SK-N-SH (cell line): ENCODE data around the gene TGM2. TPM values are rescaled to one million over a fixed set of nuclear protein-coding genes. Genes with fewer than 3 reads are reported as not detected.

Experiments used
- CTCF ChIA-PET: fragments of 300-600, 350-600 bp; formaldehyde crosslinking; extraction: SDS; loops from one replicate; lab custom pipeline; 2021; lab: Yijun Ruan, JAX
- POLR2A ChIA-PET: fragments of 350-600 bp; sonication (Branson Sonifier 250); formaldehyde crosslinking; extraction: SDS; loops from one replicate; lab custom pipeline; 2020; ENCODE audit warnings: antibody characterized with exemption, inconsistent platforms; lab: Yijun Ruan, JAX
- DNase-seq: peaks from one replicate; pipeline ENCODE4 v3.0.0; 2012
- H2AFZ ChIP-seq: fragments of 200-600 bp; sonication (generic); 2 replicates; pipeline ENCODE4 v1.8.1; 2016; ENCODE audit warnings: antibody characterized with exemption, mild to moderate bottlenecking, low read depth
- H3F3A ChIP-seq: fragments of 200-600 bp; sonication (generic); replicated peaks from 2 replicates; pipeline ENCODE3; 2016; ENCODE audit warnings: antibody characterized with exemption, mild to moderate bottlenecking; ENCODE audit not compliant: insufficient read depth
- H3K27ac ChIP-seq, 2 experiments: fragments of 200-500 bp in 1 of 2; fragments of 200-600 bp in 1 of 2; sonication (Bioruptor generic) in 1 of 2; sonication (generic), shearing (Covaris generic) in 1 of 2; 2 replicates each; pipeline versions ENCODE4 v1.5.1 to v1.6.1; 2014 to 2016; ENCODE audit warnings: low read depth in 2 of 2, inconsistent platforms in 1 of 2, low read length in 1 of 2, mild to moderate bottlenecking in 1 of 2, mixed read lengths in 1 of 2
- H3K27me3 ChIP-seq: fragments of 200-600 bp; sonication (generic), shearing (Covaris generic); 2 replicates; pipeline ENCODE4 v1.6.1; 2016; ENCODE audit warnings: mixed run types; ENCODE audit not compliant: insufficient read depth
- H3K36me3 ChIP-seq, 2 experiments: fragments of 200-500 bp in 1 of 2; fragments of 200-600 bp in 1 of 2; sonication (Bioruptor generic) in 1 of 2; sonication (generic) in 1 of 2; replicated peaks in 1 of 2; 2 replicates each; pipeline versions ENCODE3 to v1.5.1; 2014 to 2016; ENCODE audit warnings: low read length in 1 of 2, mild to moderate bottlenecking in 1 of 2; ENCODE audit not compliant: insufficient read depth in 2 of 2, control insufficient read depth in 1 of 2
- H3K4me1 ChIP-seq, 2 experiments: fragments of 200-500 bp in 1 of 2; fragments of 200-600 bp in 1 of 2; sonication (Bioruptor generic) in 1 of 2; sonication (generic), shearing (Covaris generic) in 1 of 2; 2 replicates each; pipeline versions ENCODE4 v1.5.1 to v1.6.1; 2014 to 2016; ENCODE audit warnings: low read depth in 1 of 2, low read length in 1 of 2, mixed run types in 1 of 2; ENCODE audit not compliant: insufficient read depth in 2 of 2, control insufficient read depth in 1 of 2
- H3K4me2 ChIP-seq: fragments of 200-600 bp; sonication (generic), shearing (Covaris generic); 2 replicates; pipeline ENCODE4 v1.6.1; 2017; ENCODE audit warnings: mixed run types
- H3K4me3 ChIP-seq, 2 experiments: fragments of 200-500 bp in 1 of 2; fragments of 200-600 bp in 1 of 2; sonication (Bioruptor generic) in 1 of 2; sonication (generic), shearing (Covaris generic) in 1 of 2; 2 replicates each; pipeline versions ENCODE4 v1.5.1 to v1.8.1; 2014 to 2016; ENCODE audit warnings: low read depth in 2 of 2, inconsistent platforms in 1 of 2, low read length in 1 of 2, mild to moderate bottlenecking in 1 of 2, mixed read lengths in 1 of 2, moderate library complexity in 1 of 2
- H3K79me2 ChIP-seq: fragments of 200-600 bp; sonication (generic); 2 replicates; pipeline ENCODE4 v1.8.1; 2017; ENCODE audit warnings: mild to moderate bottlenecking; ENCODE audit not compliant: insufficient read depth
- H3K9ac ChIP-seq: fragments of 200-600 bp; sonication (generic); 2 replicates; pipeline ENCODE4 v1.6.1; 2017; ENCODE audit warnings: mixed run types
- H3K9me2 ChIP-seq: fragments of 200-600 bp; sonication (generic); 2 replicates; pipeline ENCODE4 v1.6.1; 2017; ENCODE audit warnings: mixed run types
- H3K9me3 ChIP-seq: fragments of 200-600 bp; sonication (generic); 2 replicates; pipeline ENCODE4 v1.6.1; 2017; ENCODE audit warnings: mixed run types, mild to moderate bottlenecking, moderate library complexity
- H4K20me1 ChIP-seq: fragments of 200-600 bp; sonication (generic); 2 replicates; pipeline ENCODE4 v1.6.1; 2017; ENCODE audit warnings: mild to moderate bottlenecking, mixed run types; ENCODE audit not compliant: insufficient read depth
- CTCF ChIP-seq: fragments of 200-600 bp; sonication (generic); IDR thresholded peaks from 2 replicates; pipeline ENCODE4 v1.6.1; 2017; ENCODE audit warnings: antibody characterized with exemption, mild to moderate bottlenecking, moderate library complexity
- FOXJ3 ChIP-seq: sonication (generic); formaldehyde crosslinking; IDR thresholded peaks from 2 replicates; pipeline ENCODE4 v1.5.1; 2020; ENCODE audit warnings: mild to moderate bottlenecking, missing genetic modification reagents
- GABPA ChIP-seq: IDR thresholded peaks from 2 replicates; pipeline ENCODE4 v1.4.0; 2012; ENCODE audit warnings: low read depth, mild to moderate bottlenecking
- GATA2 ChIP-seq: sonication (generic); formaldehyde crosslinking; IDR thresholded peaks from 2 replicates; pipeline ENCODE4 v1.5.0; 2020; ENCODE audit warnings: mild to moderate bottlenecking, missing genetic modification reagents
- MXI1 ChIP-seq: IDR thresholded peaks from 2 replicates; pipeline ENCODE4 v1.6.1; 2012; ENCODE audit warnings: mild to moderate bottlenecking, low read depth, low read length, improper control_type of control experiment
- NFIC ChIP-seq: IDR thresholded peaks from 2 replicates; pipeline ENCODE4 v1.4.0; 2012; ENCODE audit warnings: borderline replicate concordance
- NRF1 ChIP-seq: IDR thresholded peaks from 2 replicates; pipeline ENCODE4 v1.6.1; 2012; ENCODE audit warnings: low read depth, mild to moderate bottlenecking, low read length
- PBX3 ChIP-seq: IDR thresholded peaks from 2 replicates; pipeline ENCODE4; 2012
- RAD21 ChIP-seq: IDR thresholded peaks from 2 replicates; pipeline ENCODE4 v1.6.1; 2012; ENCODE audit warnings: mild to moderate bottlenecking, low read length
- RCOR1 ChIP-seq: fragments of 150-350 bp; IDR thresholded peaks from 2 replicates; pipeline ENCODE4 v1.6.1; 2017; ENCODE audit warnings: antibody characterized with exemption, low read length
- TAF1 ChIP-seq: IDR thresholded peaks from 2 replicates; pipeline ENCODE4 v1.6.1; 2012; ENCODE audit warnings: low read depth, mild to moderate bottlenecking, low read length, moderate library complexity, borderline replicate concordance
- TCF12 ChIP-seq: IDR thresholded peaks from 2 replicates; pipeline ENCODE4 v1.4.0; 2012
- TEAD4 ChIP-seq: IDR thresholded peaks from 2 replicates; pipeline ENCODE4 v1.4.0; 2012; ENCODE audit warnings: mild to moderate bottlenecking, borderline replicate concordance; ENCODE audit not compliant: insufficient read depth
- ZBTB33 ChIP-seq: IDR thresholded peaks from 2 replicates; pipeline ENCODE4 v1.4.0; 2012; ENCODE audit warnings: low read depth, borderline replicate concordance
- WGBS: methylation state at CpG from one replicate; pipeline ENCODE4 v1.1.6; 2017; ENCODE audit warnings: low lambda C conversion rate; 5-methylcytosine and 5-hydroxymethylcytosine counted together
- polyA plus RNA-seq, 3 experiments: library from polyadenylated mRNA; depleted of rRNA; stranded (reverse); fragments of >200 nt; gene quantifications; 2 replicates each; pipeline ENCODE4 v1.2.3, GENCODE V29; 2012

TGM2 gene
- polyA plus RNA-seq, 1 of the 3 experiments (the other 2 are of a cell fraction), result 676 TPM

DNA sequence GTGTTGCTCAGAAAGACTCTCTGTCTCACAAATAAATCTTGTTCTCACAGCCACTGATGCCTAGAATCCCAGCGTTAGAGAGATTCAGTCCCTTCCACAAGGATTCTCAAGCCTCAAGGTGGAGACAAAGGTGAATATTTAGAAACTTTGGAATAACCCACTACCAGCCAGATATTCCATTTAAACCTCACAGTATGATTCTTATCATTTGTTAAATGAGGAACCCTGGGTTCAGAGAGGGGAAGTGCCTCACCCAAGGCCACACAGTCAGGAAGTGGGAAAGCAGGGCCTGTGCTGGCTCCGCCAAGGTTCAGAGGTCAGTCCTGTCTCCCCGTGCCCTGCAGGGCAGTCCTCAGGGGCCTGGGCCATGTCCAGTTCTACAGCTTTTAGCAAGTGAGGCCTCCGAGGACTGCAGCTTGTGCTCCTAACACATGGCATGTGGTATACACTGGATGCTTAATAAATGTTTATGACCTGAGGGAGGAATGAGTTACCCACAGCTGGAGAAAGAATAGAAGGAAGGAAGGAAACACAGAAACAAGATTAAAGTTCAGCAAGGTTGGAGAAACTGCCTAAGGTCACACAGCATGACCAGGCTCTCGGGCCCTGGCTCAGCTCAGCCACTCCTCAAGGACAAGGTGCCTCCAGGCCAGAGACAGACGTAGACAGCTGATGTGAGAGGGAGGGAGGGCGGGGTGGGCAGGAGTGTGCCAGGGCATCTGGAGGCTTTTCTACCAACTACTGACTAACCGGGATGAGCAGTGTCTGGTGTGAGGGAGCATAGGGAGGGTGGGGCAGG lies 3.9 kb upstream of the TGM2 start:
- peaks cover 30% of the 10 kb centered on the region for H3F3A ChIP-seq
- peaks cover 17% of the 10 kb centered on the region for H3K79me2 ChIP-seq
- H3K9ac ChIP-seq, result peak overlapping the region; percentile 36; the same call in 1 of the 2 replicates
- WGBS, result 71% methylated on average over 8 of the region's 8 CpGs
- H3K36me3 ChIP-seq, result no peaks in the 10 kb centered on the region
- H3K4me1 ChIP-seq, result peaks cover 40 to 41% of the 10 kb centered on the region in 2 experiments
- DNase-seq, result no peak
- H3K9me3 ChIP-seq, result no peaks in the 10 kb centered on the region
- ChIA-PET POLR2A (interaction anchor here (0.9 kb wide), 1 partner anchor 111 kb away, joined by 3 read pairs; no protein-coding TSS in a partner anchor), CTCF (interaction anchor here (1.3 to 8.1 kb wide), 5 partner anchors 9 to 111 kb away, joined by 3 to 63 read pairs (median 20); no protein-coding TSS in a partner anchor)
- H2AFZ ChIP-seq, result no peak overlapping the region
- no peak for TF ChIP-seq PBX3
- TF ChIP-seq RCOR1, result no peak
- TF ChIP-seq, all 33 proteins: peak for 0
- no peak overlapping the region for H3K4me3 ChIP-seq
- H3K27ac ChIP-seq, result peak overlapping the region; percentile 58 to 76; a peak in 3 of 4 replicates
- no peaks in the 10 kb centered on the region for H3K27me3 ChIP-seq
- H3K9me2 ChIP-seq, result no peaks in the 10 kb centered on the region
- no peaks in the 10 kb centered on the region for H4K20me1 ChIP-seq
- H3K4me2 ChIP-seq, result peak overlapping the region; percentile 18; the same call in 1 of the 2 replicates

DNA sequence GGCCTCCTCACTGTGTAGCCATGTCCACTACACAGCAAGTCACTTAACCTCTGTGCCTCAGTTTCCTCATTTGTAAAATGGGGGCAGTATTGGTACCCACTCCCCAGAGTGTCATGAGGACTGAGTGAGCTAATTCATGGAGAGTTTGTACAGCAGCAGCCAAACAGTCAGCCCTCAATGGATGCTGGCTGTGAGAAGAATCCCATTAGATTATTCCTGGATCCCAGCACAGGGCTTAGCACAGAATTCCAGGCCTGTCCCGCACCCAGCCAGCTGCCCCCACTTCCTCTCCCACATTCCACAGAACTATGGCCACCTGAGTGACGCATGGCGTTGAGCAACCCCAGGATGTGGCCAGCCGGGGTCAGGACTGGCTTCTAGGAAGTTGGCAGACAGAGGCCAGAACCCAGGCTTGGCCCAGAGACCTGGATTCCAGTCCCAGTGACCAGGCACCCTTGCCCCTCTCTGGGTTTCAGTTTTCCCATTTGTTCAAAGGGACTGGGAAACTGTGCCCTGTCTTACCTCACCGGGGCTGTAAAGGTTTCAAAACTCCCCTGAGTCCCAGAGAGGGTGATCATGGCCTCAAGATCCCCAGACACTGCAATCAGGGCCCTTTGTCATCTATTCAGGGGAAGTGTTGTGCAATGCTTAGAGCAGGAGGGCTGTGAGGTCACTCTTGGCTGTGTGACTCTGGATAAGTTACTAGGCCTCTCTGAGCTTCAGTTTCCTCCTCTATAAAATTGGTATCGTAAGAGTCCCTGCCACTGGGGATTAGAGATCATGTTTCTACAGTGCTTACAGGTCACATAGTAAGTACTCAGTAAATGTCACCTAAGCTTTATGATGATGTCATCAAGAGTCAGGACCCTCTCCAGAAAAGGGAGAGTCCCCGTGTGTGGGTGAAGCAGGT lies 3.0 kb upstream of the TGM2 start:
- Histone ChIP-seq H3K79me2 (peaks cover 26% of the 10 kb centered on the region), H3K4me3 (no peak overlapping the region), H4K20me1 (no peaks in the 10 kb centered on the region), H3K9ac (peak overlapping the region; percentile 36; the same call in 1 of the 2 replicates), H3K9me2 (no peaks in the 10 kb centered on the region), H3K27me3 (no peaks in the 10 kb centered on the region), H3K27ac (peak overlapping the region; percentile 58 to 76; a peak in 3 of 4 replicates), H3K4me1 (peaks cover 38 to 42% of the 10 kb centered on the region in 2 experiments), H3K36me3 (no peaks in the 10 kb centered on the region), H2AFZ (no peak overlapping the region), H3F3A (peaks cover 33% of the 10 kb centered on the region), H3K9me3 (no peaks in the 10 kb centered on the region), H3K4me2 (peak overlapping the region; percentile 18; the same call in 1 of the 2 replicates)
- POLR2A ChIA-PET, result interaction anchor here (0.9 kb wide), 1 partner anchor 110 kb away, joined by 3 read pairs; no protein-coding TSS in a partner anchor
- CTCF ChIA-PET, result interaction anchor here (0.7 to 8.1 kb wide), 10 partner anchors 10 to 266 kb away, joined by 3 to 63 read pairs (median 5); partner anchors contain the start of gene VSTM2L
- 33% methylated on average over 4 of the region's 7 CpGs for WGBS
- no peak for DNase-seq
- TF ChIP-seq GATA2, result no peak
- peak; percentile 97 for TF ChIP-seq TCF12
- peak; percentile 89 for TF ChIP-seq PBX3
- TF ChIP-seq FOXJ3, result no peak
- TF ChIP-seq MXI1, result no peak
- no peak for TF ChIP-seq GABPA
- peak; percentile 95 for TF ChIP-seq TEAD4
- no peak for TF ChIP-seq NRF1
- no peak for TF ChIP-seq TAF1
- no peak; the same call in 1 of the 2 replicates for TF ChIP-seq ZBTB33
- TF ChIP-seq CTCF, result no peak
- peak; percentile 94 for TF ChIP-seq NFIC
- no peak for TF ChIP-seq RAD21
